NCI-H1105 (cell line): ENCODE results near the gene SLC39A5.
"Not testable (repeated sequence)": the region's sequence is repeated elsewhere in the genome, so short reads cannot be mapped to it uniquely, and the experiment has no call there.

Experiments used
- DNase-seq: peaks from one replicate; lab custom pipeline; 2025; lab: John Stamatoyannopoulos, UW

The SLC39A5 gene

GRCh38 chr12:56278905-56279304 lies 49.1 kb downstream of the SLC39A5 start:
- DNase-seq: no peak

- DNase-seq: no peak
These were observed 51.0 kb downstream of the SLC39A5 start for GRCh38 chr12:56280849-56281248.

- no peak for DNase-seq
These were observed 52.2 kb downstream of the SLC39A5 start for GRCh38 chr12:56282030-56282429.

- no peak for DNase-seq
These were observed 52.7 kb downstream of the SLC39A5 start for GRCh38 chr12:56282579-56282978.

GRCh38 chr12:56284263-56284662 lies 54.4 kb downstream of the SLC39A5 start:
- not testable (repeated sequence) for DNase-seq

DNA sequence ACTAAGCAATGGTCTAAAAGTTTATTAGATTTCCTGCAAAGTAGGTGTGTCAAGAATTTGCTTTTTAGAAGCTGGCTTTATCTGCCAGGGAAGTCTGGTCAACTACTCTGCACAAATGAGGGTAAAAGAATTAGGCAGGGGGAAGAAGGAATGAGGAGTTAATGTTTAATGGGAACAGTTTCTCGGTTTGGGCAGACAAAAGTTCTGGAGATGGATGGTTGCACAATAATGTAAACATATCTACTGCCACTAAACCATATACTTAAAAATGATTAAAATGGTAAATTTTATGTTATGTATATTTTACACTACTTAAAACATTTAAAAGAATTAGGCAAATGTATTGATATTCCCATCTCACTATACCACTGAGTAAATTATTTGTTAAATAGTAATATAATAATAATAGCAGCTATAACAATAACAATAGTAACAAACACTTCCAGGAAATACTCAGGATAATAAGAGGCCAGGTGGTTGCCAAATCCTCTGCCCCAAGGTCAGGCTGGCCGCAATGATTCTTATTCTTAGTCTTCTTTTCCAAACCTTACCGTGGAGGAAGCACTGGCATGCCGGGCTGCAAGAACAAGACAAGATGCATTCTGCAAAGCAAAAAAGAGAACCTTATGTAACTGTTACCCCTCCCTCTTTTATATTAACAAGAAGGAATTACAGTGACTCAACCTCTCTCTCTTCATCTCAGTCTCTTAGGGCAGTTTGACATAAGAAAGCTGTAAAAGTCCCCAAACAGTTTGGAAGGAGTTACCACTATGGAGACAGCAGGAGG lies 56.4 kb downstream of the SLC39A5 start:
- no peak for DNase-seq
